GM20000 (cell line): Measurements from ENCODE around the gene SYNC.

Experiments
- DNase-seq: peaks from one replicate; pipeline ENCODE4 v3.0.0; 2012; ENCODE audit warnings: low spot score
- CTCF ChIP-seq: IDR thresholded peaks from 2 replicates; pipeline ENCODE4 v1.5.1; 2012; ENCODE audit warnings: mild to moderate bottlenecking, control low read depth; ENCODE audit errors: extremely low read depth, missing control alignments

The SYNC gene

GRCh38 chr1:32743380-32744070 lies 41.0 kb upstream of the SYNC start:
- no peak for DNase-seq
- TF ChIP-seq CTCF = no peak

- no peak for TF ChIP-seq CTCF
- peak; percentile 42 for DNase-seq
Observed at GRCh38 chr1:32742956-32743355, 40.4 kb upstream of the SYNC start.

- no peak for TF ChIP-seq CTCF
- DNase-seq = peak; percentile 48
Observed at GRCh38 chr1:32742199-32742947, 39.8 kb upstream of the SYNC start.

- peak; percentile 69 for DNase-seq
- no peak for TF ChIP-seq CTCF
Observed at GRCh38 chr1:32741413-32742198, 39.0 kb upstream of the SYNC start.

GRCh38 chr1:32741059-32741412 lies 38.5 kb upstream of the SYNC start:
- no peak for DNase-seq
- no peak for TF ChIP-seq CTCF

GRCh38 chr1:32736812-32737791 lies 34.5 kb upstream of the SYNC start:
- no peak for TF ChIP-seq CTCF
- DNase-seq = no peak
